KMS-11 (cell line): ENCODE data around the gene HCN2.

Experiments
- H2AFZ ChIP-seq: fragments of 200-600 bp; sonication (generic); 2 replicates; pipeline ENCODE4 v1.6.1; 2016; ENCODE audit warnings: antibody characterized with exemption, mixed run types, low read depth
- H3K27ac ChIP-seq: fragments of 200-600 bp; sonication (generic); 2 replicates; pipeline ENCODE4 v1.6.1; 2016; ENCODE audit warnings: mild to moderate bottlenecking, mixed run types
- H3K27me3 ChIP-seq: fragments of 200-600 bp; sonication (generic); 2 replicates; pipeline ENCODE4 v1.6.1; 2017; ENCODE audit warnings: mild to moderate bottlenecking, low read depth, mixed run types, moderate library complexity; ENCODE audit not compliant: insufficient read depth
- H3K36me3 ChIP-seq: fragments of 200-600 bp; sonication (generic); 2 replicates; pipeline ENCODE4 v1.6.1; 2017; ENCODE audit warnings: mild to moderate bottlenecking, mixed run types; ENCODE audit not compliant: insufficient read depth
- H3K4me1 ChIP-seq: fragments of 200-600 bp; sonication (generic); 2 replicates; pipeline ENCODE4 v1.6.1; 2016; ENCODE audit warnings: mild to moderate bottlenecking, low read depth, mixed run types; ENCODE audit not compliant: poor library complexity, severe bottlenecking
- H3K4me2 ChIP-seq: fragments of 200-600 bp; sonication (generic); 2 replicates; pipeline ENCODE4 v1.7.0; 2016; ENCODE audit warnings: mild to moderate bottlenecking, mixed run types
- H3K4me3 ChIP-seq: fragments of 200-600 bp; sonication (generic); IDR thresholded peaks from 2 replicates; pipeline ENCODE4 v1.6.1; 2017; ENCODE audit warnings: low read depth, low read length, mixed read lengths; ENCODE audit not compliant: insufficient read depth
- H3K79me2 ChIP-seq: fragments of 200-600 bp; sonication (generic); 2 replicates; pipeline ENCODE4 v1.6.1; 2016; ENCODE audit warnings: low read depth, mixed run types; ENCODE audit not compliant: insufficient read depth
- H3K9ac ChIP-seq: fragments of 200-600 bp; sonication (generic); 2 replicates; pipeline ENCODE4 v1.6.1; 2016; ENCODE audit warnings: mild to moderate bottlenecking, mixed run types
- H4K20me1 ChIP-seq: fragments of 200-600 bp; sonication (generic); 2 replicates; pipeline ENCODE4 v1.6.1; 2016; ENCODE audit warnings: mild to moderate bottlenecking, mixed run types; ENCODE audit not compliant: insufficient read depth
- CTCF ChIP-seq: fragments of 200-600 bp; sonication (generic); conservative IDR thresholded peaks from 2 replicates; pipeline ENCODE4 v1.6.1; 2017; ENCODE audit warnings: low read depth, mild to moderate bottlenecking, antibody characterized with exemption, low read length, moderate library complexity, mixed read lengths

Gene HCN2

DNA sequence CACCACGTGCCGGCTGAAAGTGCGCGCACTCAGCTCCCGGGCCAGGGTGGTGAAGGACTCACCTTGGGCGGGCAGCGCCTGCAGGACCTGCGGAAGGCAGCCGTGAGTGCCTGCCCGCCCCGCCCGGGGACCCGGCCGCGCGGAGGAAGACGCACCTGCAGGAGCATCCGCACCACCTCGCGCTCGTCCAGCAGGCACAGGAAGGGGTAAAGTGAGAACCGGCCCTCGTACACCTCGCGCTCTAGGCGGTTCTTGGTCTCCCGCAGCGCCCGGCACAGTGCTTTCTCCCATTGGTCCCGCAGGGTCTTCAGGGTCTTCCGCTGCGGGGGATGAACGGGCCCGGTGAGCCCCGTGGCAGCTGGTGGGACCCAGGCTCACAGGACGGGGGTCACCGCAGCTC, 33.0 kb downstream of the HCN2 start:
- TF ChIP-seq CTCF, result no peak
- Histone ChIP-seq H3K4me1 (no peaks in the 10 kb centered on the region), H3K4me2 (no peak overlapping the region), H2AFZ (no peak overlapping the region), H3K9ac (no peak overlapping the region), H3K27me3 (no peaks in the 10 kb centered on the region), H3K36me3 (no peaks in the 10 kb centered on the region), H4K20me1 (no peaks in the 10 kb centered on the region), H3K79me2 (no peaks in the 10 kb centered on the region), H3K27ac (no peak overlapping the region), H3K4me3 (no peak overlapping the region)

GRCh38 chr19:623175-623916, 33.7 kb downstream of the HCN2 start:
- TF ChIP-seq CTCF, result no peak
- no peak overlapping the region for H2AFZ ChIP-seq
- H3K4me2 ChIP-seq, result no peak overlapping the region
- H3K27me3 ChIP-seq, result no peaks in the 10 kb centered on the region
- no peaks in the 10 kb centered on the region for H4K20me1 ChIP-seq
- H3K9ac ChIP-seq, result no peak overlapping the region
- H3K4me3 ChIP-seq, result no peak overlapping the region
- no peaks in the 10 kb centered on the region for H3K36me3 ChIP-seq
- no peaks in the 10 kb centered on the region for H3K79me2 ChIP-seq
- no peak overlapping the region for H3K27ac ChIP-seq
- H3K4me1 ChIP-seq, result no peaks in the 10 kb centered on the region

DNA sequence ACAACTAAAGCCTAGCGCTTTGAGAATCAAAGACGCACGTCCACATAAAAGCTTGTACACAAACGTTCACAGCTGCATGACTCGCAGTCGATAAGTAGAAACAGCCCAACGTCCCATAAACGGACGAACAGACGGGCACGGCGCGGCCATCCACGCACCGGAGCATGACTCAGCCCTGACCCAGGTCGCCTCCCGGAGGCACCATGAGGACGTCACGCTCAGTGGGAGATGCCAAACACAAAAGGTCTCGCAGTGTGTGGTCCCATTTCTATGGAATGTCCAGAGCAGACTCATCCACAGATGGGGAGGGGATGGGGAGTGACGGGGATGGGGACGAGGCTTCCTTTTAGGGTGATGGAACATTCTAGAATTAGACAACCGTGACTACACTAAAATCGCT, 34.3 kb downstream of the HCN2 start:
- H3K9ac ChIP-seq, result no peak overlapping the region
- H3K79me2 ChIP-seq, result no peaks in the 10 kb centered on the region
- H3K36me3 ChIP-seq, result no peaks in the 10 kb centered on the region
- no peak overlapping the region for H3K4me2 ChIP-seq
- no peak overlapping the region for H3K4me3 ChIP-seq
- no peaks in the 10 kb centered on the region for H4K20me1 ChIP-seq
- no peak overlapping the region for H2AFZ ChIP-seq
- no peaks in the 10 kb centered on the region for H3K27me3 ChIP-seq
- no peak for TF ChIP-seq CTCF
- no peaks in the 10 kb centered on the region for H3K4me1 ChIP-seq
- no peak overlapping the region for H3K27ac ChIP-seq

- Histone ChIP-seq H3K4me3 (no peak overlapping the region), H3K79me2 (no peaks in the 10 kb centered on the region), H3K4me2 (no peak overlapping the region), H3K27ac (no peak overlapping the region), H3K36me3 (no peaks in the 10 kb centered on the region), H3K9ac (no peak overlapping the region), H3K27me3 (no peaks in the 10 kb centered on the region), H4K20me1 (no peaks in the 10 kb centered on the region), H2AFZ (no peak overlapping the region), H3K4me1 (no peaks in the 10 kb centered on the region)
- no peak for TF ChIP-seq CTCF
Observed at GRCh38 chr19:624433-625109, 34.9 kb downstream of the HCN2 start.
